Skeletal muscle tissue (tissue), 4 donors: Measurements from ENCODE around the gene FOXJ3. TPM values are rescaled to one million over a fixed set of nuclear protein-coding genes. Genes with fewer than 3 reads are reported as not detected.

ENCODE experiments used
- H3K27ac ChIP-seq: one replicate; pipeline ENCODE4 v1.7.0; 2013; ENCODE audit warnings: mild to moderate bottlenecking, low read depth, low read length, inconsistent platforms
- H3K27me3 ChIP-seq, 3 donors: one replicate each; pipeline ENCODE4 v1.7.0; 2013; ENCODE audit warnings: low read length in 3 of 3; ENCODE audit not compliant: control insufficient read depth in 3 of 3, insufficient read depth in 3 of 3
- H3K36me3 ChIP-seq, 3 donors: one replicate each; pipeline ENCODE4 v1.7.0; 2013; ENCODE audit warnings: low read length in 3 of 3; ENCODE audit not compliant: control insufficient read depth in 3 of 3, insufficient read depth in 3 of 3
- H3K4me1 ChIP-seq, 3 donors: one replicate each; pipeline ENCODE4 v1.7.0; 2013; ENCODE audit warnings: low read length in 3 of 3, mild to moderate bottlenecking in 3 of 3; ENCODE audit not compliant: control insufficient read depth in 3 of 3, insufficient read depth in 3 of 3
- H3K4me3 ChIP-seq, 3 donors: one replicate each; pipeline ENCODE4 v1.7.0; 2013; ENCODE audit warnings: low read length in 3 of 3
- H3K9ac ChIP-seq, 3 donors: one replicate each; pipeline ENCODE4 v1.7.0; 2013; ENCODE audit warnings: low read length in 3 of 3, mild to moderate bottlenecking in 3 of 3, moderate library complexity in 2 of 3, low read depth in 1 of 3
- H3K9me3 ChIP-seq, 3 donors: one replicate each; pipeline ENCODE4 v1.7.0; 2013; ENCODE audit warnings: low read length in 3 of 3; ENCODE audit not compliant: control insufficient read depth in 3 of 3
- total RNA-seq: library from RNA; depleted of rRNA; stranded (reverse); fragments of >200 nt; gene quantifications from one replicate; pipeline ENCODE4 v1.2.3, GENCODE V29; 2014
- donor health status: Osteomylitis.

FOXJ3 gene
- total RNA-seq, 1 donor from 2014 or later, result 65.2 TPM

GRCh38 chr1:42288311-42288985, 46.6 kb downstream of the FOXJ3 start:
- H3K36me3 ChIP-seq, result no peaks in the 10 kb centered on the region
- H3K4me3 ChIP-seq, result no peak overlapping the region
- no peak overlapping the region for H3K27ac ChIP-seq

GRCh38 chr1:42282867-42283583, 52.0 kb downstream of the FOXJ3 start:
- Histone ChIP-seq H3K36me3 (no peaks in the 10 kb centered on the region), H3K4me3 (no peak overlapping the region), H3K27ac (no peak overlapping the region)

More at GRCh38 chr1:42288311-42288985, 46.6 kb downstream of the FOXJ3 start:
- Histone ChIP-seq H3K27me3 (no peaks in the 10 kb centered on the region), H3K4me1 (peaks cover 3 to 13% (median 6%) of the 10 kb centered on the region in 3 donors), H3K9ac (no peak overlapping the region), H3K9me3 (no peaks in the 10 kb centered on the region)

GRCh38 chr1:42282024-42282579, 52.9 kb downstream of the FOXJ3 start:
- Histone ChIP-seq H3K4me3 (no peak overlapping the region), H3K36me3 (no peaks in the 10 kb centered on the region), H3K27me3 (no peaks in the 10 kb centered on the region), H3K9ac (no peak overlapping the region), H3K9me3 (no peaks in the 10 kb centered on the region), H3K27ac (no peak overlapping the region), H3K4me1 (peaks cover 11 to 30% (median 13%) of the 10 kb centered on the region in 3 donors)

More at GRCh38 chr1:42282867-42283583, 52.0 kb downstream of the FOXJ3 start:
- Histone ChIP-seq H3K4me1 (peaks cover 11 to 30% (median 13%) of the 10 kb centered on the region in 3 donors), H3K9ac (no peak overlapping the region), H3K9me3 (no peaks in the 10 kb centered on the region), H3K27me3 (no peaks in the 10 kb centered on the region)

- no peak overlapping the region for H3K4me3 ChIP-seq
- H3K27me3 ChIP-seq, result no peaks in the 10 kb centered on the region
- H3K27ac ChIP-seq, result no peak overlapping the region
- H3K9me3 ChIP-seq, result no peaks in the 10 kb centered on the region
- H3K4me1 ChIP-seq, result peaks cover 11 to 30% (median 13%) of the 10 kb centered on the region in 3 donors
- no peak overlapping the region for H3K9ac ChIP-seq
- H3K36me3 ChIP-seq, result peaks cover 0 to 4% (median 0%) of the 10 kb centered on the region in 3 donors
These were observed 54.2 kb downstream of the FOXJ3 start for GRCh38 chr1:42280821-42281220.

GRCh38 chr1:42279055-42279454, 56.0 kb downstream of the FOXJ3 start:
- Histone ChIP-seq H3K27ac (no peak overlapping the region), H3K4me1 (peaks cover 11 to 23% (median 13%) of the 10 kb centered on the region in 3 donors), H3K27me3 (no peaks in the 10 kb centered on the region), H3K36me3 (peaks cover 0 to 4% (median 2%) of the 10 kb centered on the region in 3 donors), H3K9ac (peak overlapping the region in 2 of 3 donors; percentile 4 to 12), H3K4me3 (no peak overlapping the region), H3K9me3 (no peaks in the 10 kb centered on the region)

GRCh38 chr1:42272920-42273319, 62.1 kb downstream of the FOXJ3 start:
- Histone ChIP-seq H3K4me1 (no peaks in the 10 kb centered on the region), H3K36me3 (peaks cover 0 to 4% (median 2%) of the 10 kb centered on the region in 3 donors), H3K9me3 (no peaks in the 10 kb centered on the region), H3K9ac (no peak overlapping the region), H3K27ac (no peak overlapping the region), H3K4me3 (no peak overlapping the region), H3K27me3 (no peaks in the 10 kb centered on the region)

GRCh38 chr1:42267904-42268303, 67.1 kb downstream of the FOXJ3 start:
- H3K4me3 ChIP-seq, result no peak overlapping the region
- H3K36me3 ChIP-seq, result peaks cover 0 to 8% (median 0%) of the 10 kb centered on the region in 3 donors
- no peak overlapping the region for H3K9ac ChIP-seq
- H3K27ac ChIP-seq, result no peak overlapping the region
- H3K9me3 ChIP-seq, result no peaks in the 10 kb centered on the region
- no peaks in the 10 kb centered on the region for H3K27me3 ChIP-seq
- H3K4me1 ChIP-seq, result peaks cover 4 to 9% (median 8%) of the 10 kb centered on the region in 3 donors

GRCh38 chr1:42266253-42267135, 68.5 kb downstream of the FOXJ3 start:
- Histone ChIP-seq H3K9ac (no peak overlapping the region), H3K4me3 (no peak overlapping the region), H3K27ac (no peak overlapping the region), H3K4me1 (peaks cover 4 to 9% (median 8%) of the 10 kb centered on the region in 3 donors), H3K36me3 (peaks cover 0 to 8% (median 0%) of the 10 kb centered on the region in 3 donors), H3K9me3 (no peaks in the 10 kb centered on the region), H3K27me3 (no peaks in the 10 kb centered on the region)

- H3K4me1 ChIP-seq, result peaks cover 10 to 16% (median 11%) of the 10 kb centered on the region in 3 donors
These were observed 70.4 kb downstream of the FOXJ3 start for GRCh38 chr1:42264511-42265190.

More at GRCh38 chr1:42264511-42265190, 70.4 kb downstream of the FOXJ3 start:
- Histone ChIP-seq H3K27ac (no peak overlapping the region), H3K36me3 (peaks cover 0 to 8% (median 0%) of the 10 kb centered on the region in 3 donors), H3K27me3 (no peaks in the 10 kb centered on the region), H3K9me3 (no peaks in the 10 kb centered on the region), H3K4me3 (no peak overlapping the region), H3K9ac (no peak overlapping the region)
